Choroid plexus epithelial cell (primary cell): ENCODE measurements around the gene ESPL1.

Experiments used
- DNase-seq: peaks from one replicate; pipeline ENCODE4 v3.0.0-alpha.2; 2010; ENCODE audit warnings: low read depth
- H3K4me3 ChIP-seq: 2 replicates; pipeline ENCODE4 v1.5.1; 2011; ENCODE audit warnings: low read depth, mild to moderate bottlenecking, control low read depth, low read length, moderate library complexity
- CTCF ChIP-seq: conservative IDR thresholded peaks from 2 replicates; pipeline ENCODE4 v1.5.1; 2011; ENCODE audit warnings: low read depth, mild to moderate bottlenecking, control low read depth, inconsistent platforms, low read length, moderate library complexity

ESPL1 gene

GRCh38 chr12:53267306-53267998 is 647 bp upstream of the ESPL1 start:
- TF ChIP-seq CTCF, result no peak
- DNase-seq, result no peak
- peak overlapping the region; percentile 92 for H3K4me3 ChIP-seq

GRCh38 chr12:53268630-53269562 is 797 bp downstream of the ESPL1 start:
- peak overlapping the region; percentile 92 for H3K4me3 ChIP-seq
- no peak for TF ChIP-seq CTCF
- peak; percentile 12 for DNase-seq

- TF ChIP-seq CTCF, result no peak
- no peak overlapping the region for H3K4me3 ChIP-seq
- DNase-seq, result no peak
Observed at GRCh38 chr12:53274445-53274844, 6.3 kb downstream of the ESPL1 start.

GRCh38 chr12:53276511-53276910 is 8.4 kb downstream of the ESPL1 start:
- DNase-seq, result no peak
- no peak for TF ChIP-seq CTCF
- H3K4me3 ChIP-seq, result no peak overlapping the region

GRCh38 chr12:53277981-53278380 is 9.9 kb downstream of the ESPL1 start:
- no peak for DNase-seq
- no peak for TF ChIP-seq CTCF
- H3K4me3 ChIP-seq, result no peak overlapping the region

- DNase-seq, result no peak
- H3K4me3 ChIP-seq, result no peak overlapping the region
- TF ChIP-seq CTCF, result no peak
Observed at GRCh38 chr12:53279283-53279869, 11.3 kb downstream of the ESPL1 start.
